NT2/D1 (cell line): ENCODE results near the gene RAB39A.

Experiments used
- SUZ12 ChIP-seq: IDR thresholded peaks from 2 replicates; pipeline ENCODE4 v1.6.1; 2011; ENCODE audit not compliant: insufficient read length, insufficient read depth; ENCODE audit errors: extremely low read depth
- YY1 ChIP-seq: IDR thresholded peaks from 2 replicates; pipeline ENCODE4 v1.6.1; 2011; ENCODE audit not compliant: insufficient read length, insufficient read depth
- ZNF274 ChIP-seq: IDR thresholded peaks from 2 replicates; pipeline ENCODE4 v1.6.1; 2011; ENCODE audit warnings: mild to moderate bottlenecking, low read depth, low read length

- no peak for TF ChIP-seq ZNF274
- no peak for TF ChIP-seq SUZ12
- no peak for TF ChIP-seq YY1
Observed at GRCh38 chr11:107951155-107951554, 22.9 kb downstream of the RAB39A start.
